Astrocyte of the spinal cord (primary cell): ENCODE data around the gene LYPD6B.

Experiments used
- DNase-seq: peaks from one replicate; pipeline ENCODE4 v3.0.0; 2011; ENCODE audit warnings: low read depth, low spot score
- H3K4me3 ChIP-seq: 2 replicates; pipeline ENCODE4 v1.5.1; 2011; ENCODE audit warnings: low read depth, mild to moderate bottlenecking, low read length, moderate library complexity
- CTCF ChIP-seq: IDR thresholded peaks from 2 replicates; pipeline ENCODE4 v1.5.1; 2012; ENCODE audit warnings: low read depth, mild to moderate bottlenecking, low read length, inconsistent platforms
- in situ Hi-C: cut with HindIII; loops from 2 replicates; pipeline ENCODE4 v1.10.0; 2017; ENCODE audit warnings: low sequenced_read_pairs

LYPD6B gene

GRCh38 chr2:149064365-149064841 is 25.9 kb downstream of the LYPD6B start:
- no peak for DNase-seq
- in situ Hi-C loops: no loop called here
- TF ChIP-seq CTCF: no peak
- H3K4me3 ChIP-seq: no peak overlapping the region

GRCh38 chr2:149064856-149065630 is 26.5 kb downstream of the LYPD6B start:
- no peak overlapping the region for H3K4me3 ChIP-seq
- DNase-seq: peak; percentile 18
- no peak for TF ChIP-seq CTCF
- in situ Hi-C loops: no loop called here

GRCh38 chr2:149068225-149068995 is 29.9 kb downstream of the LYPD6B start:
- peak; percentile 14 for DNase-seq
- no peak overlapping the region for H3K4me3 ChIP-seq
- no peak for TF ChIP-seq CTCF
- in situ Hi-C loops: no loop called here

- in situ Hi-C loops: no loop called here
- no peak overlapping the region for H3K4me3 ChIP-seq
- no peak for TF ChIP-seq CTCF
- DNase-seq: peak; percentile 87
These were observed 30.7 kb downstream of the LYPD6B start for GRCh38 chr2:149068996-149069888.

GRCh38 chr2:149070681-149071320 is 32.3 kb downstream of the LYPD6B start:
- H3K4me3 ChIP-seq: no peak overlapping the region
- in situ Hi-C loops: no loop called here
- TF ChIP-seq CTCF: no peak
- no peak for DNase-seq

- TF ChIP-seq CTCF: no peak
- H3K4me3 ChIP-seq: no peak overlapping the region
- no peak for DNase-seq
- in situ Hi-C loops: no loop called here
These were observed 36.6 kb downstream of the LYPD6B start for GRCh38 chr2:149075105-149075504.
